Fibroblast of pulmonary artery (primary cell): ENCODE measurements around the gene CAAP1.
A peak's percentile ranks its signal among the peaks of the same experiment; 100 is the strongest.
"Not testable (repeated sequence)": the region's sequence is repeated elsewhere in the genome, so short reads cannot be mapped to it uniquely, and the experiment has no call there.

ENCODE experiments used
- DNase-seq: peaks from one replicate; pipeline ENCODE4 v3.0.0-alpha.2; 2010; ENCODE audit warnings: low read depth
- H3K4me3 ChIP-seq: replicated peaks from 2 replicates; pipeline ENCODE4 v1.5.1; 2011; ENCODE audit warnings: low read depth, mild to moderate bottlenecking, control low read depth, low read length, moderate library complexity
- TF ChIP-seq, protein P1 (sequence below): IDR thresholded peaks from 2 replicates; pipeline ENCODE4 v1.5.1; 2011; ENCODE audit warnings: mild to moderate bottlenecking, control low read depth, low read length, inconsistent platforms; ENCODE audit errors: missing control alignments

CAAP1 gene

DNA sequence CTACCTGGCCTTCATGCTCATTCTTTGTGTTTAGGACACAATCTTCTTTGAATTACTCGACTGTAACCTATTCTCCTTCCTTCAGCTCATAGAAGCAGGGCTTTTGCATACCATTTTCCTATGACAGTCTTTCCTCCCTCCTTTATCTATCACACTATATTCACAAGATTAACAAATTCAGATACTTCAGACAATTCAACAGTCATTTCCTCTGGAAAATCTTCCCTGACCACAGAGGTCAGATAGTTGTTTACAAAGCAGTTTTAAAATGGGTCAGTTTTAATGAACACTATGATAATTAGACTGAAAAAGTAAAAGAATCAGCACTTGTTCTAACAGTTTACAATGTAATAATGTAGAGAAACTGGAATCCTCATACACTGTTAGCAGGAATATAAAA lies 4.3 kb downstream of the CAAP1 start:
- DNase-seq: no peak
- no peak overlapping the region for H3K4me3 ChIP-seq
- TF ChIP-seq, protein P1, sequence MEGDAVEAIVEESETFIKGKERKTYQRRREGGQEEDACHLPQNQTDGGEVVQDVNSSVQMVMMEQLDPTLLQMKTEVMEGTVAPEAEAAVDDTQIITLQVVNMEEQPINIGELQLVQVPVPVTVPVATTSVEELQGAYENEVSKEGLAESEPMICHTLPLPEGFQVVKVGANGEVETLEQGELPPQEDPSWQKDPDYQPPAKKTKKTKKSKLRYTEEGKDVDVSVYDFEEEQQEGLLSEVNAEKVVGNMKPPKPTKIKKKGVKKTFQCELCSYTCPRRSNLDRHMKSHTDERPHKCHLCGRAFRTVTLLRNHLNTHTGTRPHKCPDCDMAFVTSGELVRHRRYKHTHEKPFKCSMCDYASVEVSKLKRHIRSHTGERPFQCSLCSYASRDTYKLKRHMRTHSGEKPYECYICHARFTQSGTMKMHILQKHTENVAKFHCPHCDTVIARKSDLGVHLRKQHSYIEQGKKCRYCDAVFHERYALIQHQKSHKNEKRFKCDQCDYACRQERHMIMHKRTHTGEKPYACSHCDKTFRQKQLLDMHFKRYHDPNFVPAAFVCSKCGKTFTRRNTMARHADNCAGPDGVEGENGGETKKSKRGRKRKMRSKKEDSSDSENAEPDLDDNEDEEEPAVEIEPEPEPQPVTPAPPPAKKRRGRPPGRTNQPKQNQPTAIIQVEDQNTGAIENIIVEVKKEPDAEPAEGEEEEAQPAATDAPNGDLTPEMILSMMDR: no peak

DNA sequence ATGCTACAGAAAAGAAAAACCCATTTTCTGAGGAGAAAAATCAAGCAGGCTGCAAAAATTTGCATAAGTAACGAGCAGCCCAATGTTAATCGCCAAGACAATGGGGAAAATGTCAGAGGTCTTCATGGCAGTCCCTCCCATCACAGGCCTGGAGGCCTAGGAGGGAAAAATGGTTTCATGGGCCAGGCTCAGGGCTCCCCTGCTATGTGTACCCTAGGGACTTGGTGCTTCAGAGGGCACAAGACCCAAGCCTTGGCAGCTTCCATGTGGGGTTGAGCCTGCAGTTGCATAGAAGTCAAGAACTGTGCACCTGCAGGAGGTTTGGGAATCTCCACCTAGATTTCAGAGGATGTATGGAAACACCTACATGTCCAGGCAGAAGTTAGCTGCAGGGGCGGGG lies 10.4 kb downstream of the CAAP1 start:
- no peak for DNase-seq
- TF ChIP-seq, protein P1: no peak
- no peak overlapping the region for H3K4me3 ChIP-seq

DNA sequence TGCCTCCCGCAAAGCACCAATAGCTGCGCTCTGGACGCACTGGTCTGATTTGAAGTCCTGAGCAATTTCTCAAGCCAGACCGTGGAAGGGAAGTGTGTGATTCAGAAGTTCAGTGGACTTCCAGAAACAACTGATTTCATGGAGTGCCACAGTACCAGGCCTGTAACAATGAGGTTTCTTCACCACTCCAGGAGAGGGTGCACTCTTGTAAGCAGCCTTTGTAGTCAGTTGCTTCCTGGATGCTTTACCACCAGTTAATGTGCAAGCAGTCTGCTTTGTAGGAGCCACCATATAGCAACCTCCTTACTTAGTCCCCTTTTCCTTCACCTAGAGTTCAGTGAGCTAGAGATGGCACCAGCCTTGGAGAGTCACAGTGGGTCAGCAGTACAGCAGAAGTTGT lies 12.3 kb downstream of the CAAP1 start:
- DNase-seq: no peak
- no peak overlapping the region for H3K4me3 ChIP-seq
- TF ChIP-seq, protein P1: no peak

DNA sequence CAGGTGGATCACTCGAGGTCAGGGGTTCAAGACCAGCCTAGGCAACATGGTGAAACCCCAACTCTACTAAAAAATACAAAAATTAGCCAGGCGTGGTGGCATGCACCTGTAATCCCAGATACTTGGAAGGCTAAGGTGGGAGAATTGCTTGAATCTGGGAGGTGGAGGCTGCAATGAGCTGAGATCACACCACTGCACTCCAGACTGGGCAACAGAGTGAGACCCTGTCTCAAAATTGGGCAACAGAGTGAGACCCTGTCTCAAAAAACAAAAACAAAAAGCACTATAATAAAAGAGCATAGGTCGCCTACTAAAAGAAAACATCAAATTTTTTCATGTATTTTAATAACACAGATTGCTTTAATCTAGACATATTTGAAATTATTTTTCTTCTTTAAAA lies 17.4 kb downstream of the CAAP1 start:
- H3K4me3 ChIP-seq, DNase-seq: not testable (repeated sequence)

DNA sequence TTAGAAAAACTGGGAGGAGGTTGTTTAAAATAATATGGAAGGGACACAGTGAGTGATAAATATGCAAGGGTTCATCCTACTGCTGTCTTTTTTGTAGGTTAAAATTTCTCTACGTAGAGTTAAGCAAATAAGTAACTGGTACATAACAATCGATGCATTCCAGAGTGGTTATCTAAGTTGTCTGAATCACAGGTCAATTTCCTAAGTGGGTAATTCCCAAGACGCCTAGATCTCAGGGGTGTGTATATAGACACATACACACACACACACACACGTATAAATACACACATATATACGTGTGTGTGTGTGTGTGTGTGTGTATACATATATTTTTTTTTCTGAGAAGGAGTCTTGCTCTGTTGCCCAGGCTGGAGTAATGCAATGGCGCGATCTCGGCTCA lies 22.3 kb downstream of the CAAP1 start:
- H3K4me3 ChIP-seq: no peak overlapping the region
- TF ChIP-seq, protein P1: no peak
- peak; percentile 60 for DNase-seq

DNA sequence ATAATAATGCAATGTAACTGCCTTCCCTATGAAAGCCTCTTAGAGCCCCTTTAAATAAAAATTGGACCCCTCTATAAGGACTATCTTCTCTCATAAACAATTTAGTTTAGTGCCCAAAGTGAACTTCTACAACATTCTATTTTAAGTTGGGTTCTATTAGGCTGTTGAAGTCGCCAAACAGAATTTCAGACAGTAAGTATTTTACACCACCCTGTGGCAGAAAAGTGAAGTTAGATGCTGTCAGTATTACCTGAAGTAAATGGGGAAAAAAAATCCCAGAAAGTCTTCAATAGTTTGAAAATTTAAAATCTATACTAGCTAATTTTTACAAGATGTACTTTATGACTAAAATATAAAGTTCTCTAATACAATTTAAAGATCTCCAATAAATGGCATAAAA lies 29.5 kb downstream of the CAAP1 start:
- TF ChIP-seq, protein P1: peak; percentile 46
- DNase-seq: peak; percentile 36
- no peak overlapping the region for H3K4me3 ChIP-seq

DNA sequence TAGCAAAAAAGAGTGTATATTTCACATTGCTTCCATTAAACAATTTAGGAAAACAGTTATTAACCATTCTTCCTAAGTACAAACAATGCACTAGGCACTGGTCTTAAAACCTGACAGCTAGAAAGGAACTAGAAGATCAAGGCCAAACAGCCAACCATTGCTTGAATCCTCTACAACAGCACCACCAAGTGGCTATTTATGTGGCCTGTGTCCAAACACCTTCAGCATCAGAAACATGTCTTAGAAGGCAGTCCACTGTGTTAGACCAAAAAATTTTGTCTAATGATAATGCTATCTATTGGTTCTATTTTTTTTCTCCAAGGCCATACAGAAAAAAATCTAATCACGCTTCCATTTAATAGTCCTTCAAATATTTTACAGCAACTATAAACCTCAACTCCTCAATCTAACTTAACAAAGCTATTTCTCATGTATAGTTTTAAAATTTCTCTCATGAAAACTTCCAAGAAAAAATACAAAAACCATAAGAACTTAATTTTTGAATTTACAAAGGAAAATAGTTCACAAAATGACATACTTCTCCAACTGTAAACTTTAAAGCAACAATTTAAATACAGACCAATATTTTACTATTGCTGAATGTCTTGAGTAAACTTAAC lies 36.1 kb downstream of the CAAP1 start:
- peak; percentile 75 for DNase-seq
- no peak overlapping the region for H3K4me3 ChIP-seq

More for the DNA sequence above, 36.1 kb downstream of the CAAP1 start:
- TF ChIP-seq, protein P1: peak; percentile 66
